GM12892 (cell line): ENCODE data around the gene EMILIN3.

ENCODE experiments used
- DNase-seq: peaks from one replicate; pipeline ENCODE4 v3.0.0; 2011; ENCODE audit not compliant: insufficient read length
- FAIRE-seq: peaks from 2 replicates; lab custom pipeline; 2011; peaks lifted over from hg19 to GRCh38; lab: Jason Lieb, UNC
- POLR2A ChIP-seq: IDR thresholded peaks from 2 replicates; pipeline ENCODE4 v1.6.1; 2011; ENCODE audit warnings: low read depth, low read length, control low read depth
- POLR2AphosphoS5 ChIP-seq: IDR thresholded peaks from 2 replicates; pipeline ENCODE4 v1.6.1; 2011; ENCODE audit warnings: low read depth, low read length, control low read depth
- TAF1 ChIP-seq: IDR thresholded peaks from 2 replicates; pipeline ENCODE4 v1.6.1; 2011; ENCODE audit warnings: low read depth, mild to moderate bottlenecking, control low read depth, low read length, borderline replicate concordance

The EMILIN3 gene

GRCh38 chr20:41359541-41360011 lies 7.0 kb downstream of the EMILIN3 start:
- FAIRE-seq (no peak), DNase-seq (no peak)
- TF ChIP-seq POLR2AphosphoS5: no peak
- TF ChIP-seq POLR2A: no peak
- TF ChIP-seq TAF1: no peak

- TF ChIP-seq POLR2AphosphoS5: no peak
- TF ChIP-seq TAF1: no peak
- TF ChIP-seq POLR2A: no peak
- no peak for FAIRE-seq
- no peak for DNase-seq
Measured at GRCh38 chr20:41358717-41359116, 7.9 kb downstream of the EMILIN3 start.

- no peak for DNase-seq
- TF ChIP-seq TAF1 (no peak), POLR2A (no peak), POLR2AphosphoS5 (no peak)
- FAIRE-seq: no peak
Measured at GRCh38 chr20:41358230-41358629, 8.4 kb downstream of the EMILIN3 start.

GRCh38 chr20:41357424-41358163 lies 9.0 kb downstream of the EMILIN3 start:
- no peak for DNase-seq
- no peak for FAIRE-seq

GRCh38 chr20:41356951-41357350 lies 9.7 kb downstream of the EMILIN3 start:
- FAIRE-seq (no peak), DNase-seq (no peak)
- no peak for TF ChIP-seq POLR2AphosphoS5
- TF ChIP-seq POLR2A: no peak
- no peak for TF ChIP-seq TAF1

More at GRCh38 chr20:41357424-41358163, 9.0 kb downstream of the EMILIN3 start:
- no peak for TF ChIP-seq POLR2AphosphoS5
- no peak for TF ChIP-seq POLR2A
- TF ChIP-seq TAF1: no peak

GRCh38 chr20:41355598-41356203 lies 10.9 kb downstream of the EMILIN3 start:
- FAIRE-seq: no peak
- DNase-seq: no peak
- no peak for TF ChIP-seq POLR2A

GRCh38 chr20:41355192-41355591 lies 11.4 kb downstream of the EMILIN3 start:
- no peak for FAIRE-seq
- TF ChIP-seq POLR2AphosphoS5: no peak
- TF ChIP-seq TAF1: no peak
- TF ChIP-seq POLR2A: no peak
- no peak for DNase-seq

GRCh38 chr20:41353530-41353929 lies 13.1 kb downstream of the EMILIN3 start:
- DNase-seq (no peak), FAIRE-seq (no peak)
- TF ChIP-seq POLR2AphosphoS5: no peak
- TF ChIP-seq TAF1: no peak
- TF ChIP-seq POLR2A: no peak

GRCh38 chr20:41352666-41353065 lies 14.0 kb downstream of the EMILIN3 start:
- DNase-seq: no peak
- FAIRE-seq: no peak
- TF ChIP-seq TAF1: no peak
- no peak for TF ChIP-seq POLR2AphosphoS5
- no peak for TF ChIP-seq POLR2A

GRCh38 chr20:41352106-41352505 lies 14.5 kb downstream of the EMILIN3 start:
- no peak for FAIRE-seq
- DNase-seq: no peak
- TF ChIP-seq POLR2AphosphoS5 (no peak), TAF1 (no peak)

- FAIRE-seq (no peak), DNase-seq (no peak)
- no peak for TF ChIP-seq TAF1
- no peak for TF ChIP-seq POLR2AphosphoS5
- no peak for TF ChIP-seq POLR2A
Measured at GRCh38 chr20:41350408-41350962, 16.1 kb downstream of the EMILIN3 start.

GRCh38 chr20:41349943-41350342 lies 16.7 kb downstream of the EMILIN3 start:
- FAIRE-seq (no peak), DNase-seq (no peak)
- TF ChIP-seq POLR2A (no peak), POLR2AphosphoS5 (no peak), TAF1 (no peak)
